Measurements from ENCODE around the gene DDA1.

Gene DDA1

GRCh38 chr19:17320435-17320834 is 11.1 kb downstream of the DDA1 start:
- no peak for DNase-seq (ENCODE audit: low read depth)
- TF ChIP-seq CTCF (IDR thresholded peaks at IDR 0.05; ENCODE audit: low read depth, low read length, missing control alignments), result no peak
- in situ Hi-C loops (cut with HindIII; ENCODE audit: low sequenced_read_pairs), result loop anchor here (25.0 kb wide), 1 partner anchor 158 kb away; no protein-coding TSS in a partner anchor

GRCh38 chr19:17321655-17322489 is 12.5 kb downstream of the DDA1 start:
- in situ Hi-C loops (cut with HindIII; ENCODE audit: low sequenced_read_pairs), result loop anchor here (25.0 kb wide), 1 partner anchor 160 kb away; no protein-coding TSS in a partner anchor
- no peak for TF ChIP-seq CTCF (IDR thresholded peaks at IDR 0.05; ENCODE audit: low read depth, low read length, missing control alignments)
- no peak for DNase-seq (ENCODE audit: low read depth)
- no peak overlapping the region for H3K4me3 ChIP-seq (ENCODE audit: low read depth, low read length)

More at GRCh38 chr19:17320435-17320834, 11.1 kb downstream of the DDA1 start:
- no peak overlapping the region for H3K4me3 ChIP-seq (ENCODE audit: low read depth, low read length)

GRCh38 chr19:17322854-17323253 is 13.5 kb downstream of the DDA1 start:
- in situ Hi-C loops (cut with HindIII; ENCODE audit: low sequenced_read_pairs), result loop anchor here (25.0 kb wide), 1 partner anchor 161 kb away; no protein-coding TSS in a partner anchor
- no peak for TF ChIP-seq CTCF (IDR thresholded peaks at IDR 0.05; ENCODE audit: low read depth, low read length, missing control alignments)
- no peak overlapping the region for H3K4me3 ChIP-seq (ENCODE audit: low read depth, low read length)
- no peak for DNase-seq (ENCODE audit: low read depth)

- no peak for DNase-seq (ENCODE audit: low read depth)
- TF ChIP-seq CTCF (IDR thresholded peaks at IDR 0.05; ENCODE audit: low read depth, low read length, missing control alignments), result no peak
- no peak overlapping the region for H3K4me3 ChIP-seq (ENCODE audit: low read depth, low read length)
- in situ Hi-C loops (cut with HindIII; ENCODE audit: low sequenced_read_pairs), result loop anchor here (25.0 kb wide), 1 partner anchor 161 kb away; no protein-coding TSS in a partner anchor
These were observed 14.1 kb downstream of the DDA1 start for GRCh38 chr19:17323300-17323963.

- TF ChIP-seq CTCF (IDR thresholded peaks at IDR 0.05; ENCODE audit: low read depth, low read length, missing control alignments), result no peak
- in situ Hi-C loops (cut with HindIII; ENCODE audit: low sequenced_read_pairs), result loop anchor here (25.0 kb wide), 1 partner anchor 162 kb away; no protein-coding TSS in a partner anchor
- no peak overlapping the region for H3K4me3 ChIP-seq (ENCODE audit: low read depth, low read length)
- DNase-seq (ENCODE audit: low read depth), result no peak
These were observed 14.6 kb downstream of the DDA1 start for GRCh38 chr19:17323964-17324332.

GRCh38 chr19:17324357-17325114 is 15.2 kb downstream of the DDA1 start:
- in situ Hi-C loops (cut with HindIII; ENCODE audit: low sequenced_read_pairs), result loop anchor here (25.0 kb wide), 1 partner anchor 162 kb away; no protein-coding TSS in a partner anchor
- no peak for TF ChIP-seq CTCF (IDR thresholded peaks at IDR 0.05; ENCODE audit: low read depth, low read length, missing control alignments)
- DNase-seq (ENCODE audit: low read depth), result no peak
- H3K4me3 ChIP-seq (ENCODE audit: low read depth, low read length), result no peak overlapping the region
